GM12891 (cell line): ENCODE measurements around the gene GLIS2.

Experiments used
- PAX5 ChIP-seq: IDR thresholded peaks from 2 replicates; pipeline ENCODE4 v1.6.1; 2011; ENCODE audit warnings: low read length, moderate library complexity, mild to moderate bottlenecking; ENCODE audit not compliant: insufficient read depth, severe bottlenecking
- POLR2A ChIP-seq: IDR thresholded peaks from 2 replicates; pipeline ENCODE4 v1.6.1; 2011; ENCODE audit warnings: low read depth, low read length, control low read depth
- POLR2AphosphoS5 ChIP-seq: IDR thresholded peaks from 2 replicates; pipeline ENCODE4 v1.6.1; 2011; ENCODE audit warnings: low read depth, low read length, control low read depth

- TF ChIP-seq POLR2A (no peak), POLR2AphosphoS5 (no peak), PAX5 (no peak)
These were observed 23.6 kb downstream of the GLIS2 start for GRCh38 chr16:4339455-4339854.
